OCI-LY1 (cell line): Measurements from ENCODE around the gene MATN3.

Experiments used
- H2AFZ ChIP-seq: fragments of 200-600 bp; sonication (generic), shearing (Covaris generic); 2 replicates; pipeline ENCODE4 v1.6.0; 2014; ENCODE audit warnings: antibody characterized with exemption, mild to moderate bottlenecking, low read length
- H3F3A ChIP-seq: fragments of 200-600 bp; sonication (generic), shearing (Covaris generic); 2 replicates; pipeline ENCODE4 v1.6.0; 2014; ENCODE audit warnings: mild to moderate bottlenecking, antibody characterized with exemption, low read length, moderate library complexity; ENCODE audit not compliant: insufficient read depth
- H3K27ac ChIP-seq: fragments of 200-600 bp; sonication (generic); 2 replicates; pipeline ENCODE4 v1.5.1; 2014; ENCODE audit warnings: low read length, mixed run types, mild to moderate bottlenecking, low read depth; ENCODE audit not compliant: poor library complexity, severe bottlenecking
- H3K27me3 ChIP-seq: fragments of 200-600 bp; sonication (generic); 2 replicates; pipeline ENCODE4 v1.6.0; 2014; ENCODE audit warnings: antibody characterized with exemption, mild to moderate bottlenecking, low read length, moderate library complexity; ENCODE audit not compliant: insufficient read depth
- H3K36me3 ChIP-seq: fragments of 200-600 bp; sonication (generic); 2 replicates; pipeline ENCODE4 v1.6.1; 2014; ENCODE audit warnings: mild to moderate bottlenecking, antibody characterized with exemption, low read length, moderate library complexity, mixed read lengths; ENCODE audit not compliant: insufficient read depth
- H3K4me1 ChIP-seq: fragments of 200-600 bp; sonication (generic); 2 replicates; pipeline ENCODE4 v1.5.1; 2014; ENCODE audit warnings: mild to moderate bottlenecking, low read length, moderate library complexity; ENCODE audit not compliant: insufficient read depth, severe bottlenecking
- H3K4me2 ChIP-seq: fragments of 200-600 bp; sonication (generic), shearing (Covaris generic); 2 replicates; pipeline ENCODE4 v1.6.1; 2014; ENCODE audit warnings: low read length
- H3K4me3 ChIP-seq: fragments of 200-600 bp; sonication (generic); 2 replicates; pipeline ENCODE4 v1.5.1; 2014; ENCODE audit warnings: low read length, low read depth, mild to moderate bottlenecking, mixed read lengths; ENCODE audit not compliant: poor library complexity, severe bottlenecking
- H3K79me2 ChIP-seq: fragments of 200-600 bp; shearing (Covaris generic); 2 replicates; pipeline ENCODE4 v1.6.1; 2016; ENCODE audit warnings: mixed run types, low read length, mixed read lengths; ENCODE audit not compliant: insufficient read depth
- H3K9ac ChIP-seq: fragments of 200-600 bp; sonication (generic), shearing (Covaris generic); 2 replicates; pipeline ENCODE4 v1.6.1; 2014; ENCODE audit warnings: mild to moderate bottlenecking, low read length, mixed read lengths
- H3K9me2 ChIP-seq: fragments of 200-600 bp; sonication (generic), shearing (Covaris generic); 2 replicates; pipeline ENCODE4 v1.6.1; 2014; ENCODE audit warnings: low read depth, mild to moderate bottlenecking, low read length, mixed read lengths
- H3K9me3 ChIP-seq: fragments of 200-600 bp; shearing (Covaris generic); 2 replicates; pipeline ENCODE4 v1.6.1; 2014; ENCODE audit warnings: low read length, mixed read lengths
- H4K20me1 ChIP-seq: fragments of 200-600 bp; sonication (generic), shearing (Covaris generic); 2 replicates; pipeline ENCODE4 v1.6.0; 2016; ENCODE audit warnings: mild to moderate bottlenecking, low read length; ENCODE audit not compliant: insufficient read depth
- CTCF ChIP-seq: fragments of 200-600 bp; sonication (generic), shearing (Covaris generic); IDR thresholded peaks from 2 replicates; pipeline ENCODE4 v1.5.1; 2017; ENCODE audit warnings: mild to moderate bottlenecking, antibody characterized with exemption, low read length, moderate library complexity, mixed read lengths
- EZH2 ChIP-seq: fragments of 200-600 bp; sonication (generic), shearing (Covaris generic); IDR thresholded peaks from 2 replicates; pipeline ENCODE4 v1.8.0; 2017; ENCODE audit warnings: borderline replicate concordance, mixed run types, mild to moderate bottlenecking, antibody characterized with exemption, low read length, moderate library complexity, mixed read lengths

The MATN3 gene

GRCh38 chr2:20012282-20013125, at the start of gene MATN3:
MATN3 (minus strand) TSS chr2:20012668; CDS start chr2:20012631, 37 bp downstream.
- no peaks in the 10 kb centered on the region for H3K9me3 ChIP-seq
- no peaks in the 10 kb centered on the region for H3K4me1 ChIP-seq
- no peaks in the 10 kb centered on the region for H4K20me1 ChIP-seq
- H3K4me3 ChIP-seq, result no peak within 1 kb of the TSS
- H3K4me2 ChIP-seq, result no peak within 1 kb of the TSS
- no peak within 1 kb of the TSS for H3K9ac ChIP-seq
- no peak within 1 kb of the TSS for H3K27ac ChIP-seq
- H3K36me3 ChIP-seq, result no peaks in the 10 kb centered on the region
- no peaks in the 10 kb centered on the region for H3F3A ChIP-seq
- no peak within 1 kb of the TSS for H2AFZ ChIP-seq
- no peaks in the 10 kb centered on the region for H3K79me2 ChIP-seq
- no peaks in the 10 kb centered on the region for H3K27me3 ChIP-seq
- H3K9me2 ChIP-seq, result no peaks in the 10 kb centered on the region
- no peak for TF ChIP-seq CTCF
- TF ChIP-seq EZH2, result no peak

- Histone ChIP-seq H3K27ac (no peak overlapping the region), H2AFZ (no peak overlapping the region), H3K79me2 (no peaks in the 10 kb centered on the region), H4K20me1 (no peaks in the 10 kb centered on the region), H3K9me3 (no peaks in the 10 kb centered on the region), H3K4me1 (no peaks in the 10 kb centered on the region), H3K27me3 (no peaks in the 10 kb centered on the region), H3K9me2 (no peaks in the 10 kb centered on the region), H3F3A (no peaks in the 10 kb centered on the region), H3K4me2 (no peak overlapping the region), H3K36me3 (no peaks in the 10 kb centered on the region; the same call in 1 of the 2 replicates), H3K9ac (no peak overlapping the region), H3K4me3 (no peak overlapping the region)
- TF ChIP-seq EZH2 (no peak), CTCF (no peak)
Observed at GRCh38 chr2:20061940-20062339, 49.5 kb upstream of the MATN3 start.

- Histone ChIP-seq H3K9me2 (no peaks in the 10 kb centered on the region), H3K4me1 (no peaks in the 10 kb centered on the region), H3K79me2 (no peaks in the 10 kb centered on the region), H3K4me3 (no peak overlapping the region), H3K9ac (no peak overlapping the region), H4K20me1 (no peaks in the 10 kb centered on the region), H3K36me3 (no peaks in the 10 kb centered on the region; the same call in 1 of the 2 replicates), H3K27me3 (no peaks in the 10 kb centered on the region), H2AFZ (no peak overlapping the region), H3K27ac (no peak overlapping the region), H3K4me2 (no peak overlapping the region), H3F3A (no peaks in the 10 kb centered on the region), H3K9me3 (no peaks in the 10 kb centered on the region)
- TF ChIP-seq CTCF (no peak), EZH2 (no peak)
Observed at GRCh38 chr2:20061476-20061875, 49.0 kb upstream of the MATN3 start.
